ENCODE measurements around the gene CERCAM. TPM values are rescaled to one million over a fixed set of nuclear protein-coding genes. Genes with fewer than 3 reads are reported as not detected.

The CERCAM gene
- total RNA-seq = 10 to 100 TPM in 5 of 10 donors, 1 to 10 TPM in 5; 3.5 to 30.4 (median 10.0) TPM
- 10 to 100 TPM; 10.6 to 11.3 TPM for polyA plus RNA-seq
- long read RNA-seq, donor 1, transcript CERCAM-201 (13 exons, 2,685 nt) = major isoform, 5 of 10 reads
- long read RNA-seq, donor 1, partial matches to known transcripts = 5 of 10 reads
- long read RNA-seq, donor 1, other reads (novel, unspliced or antisense) = 0 of 10 reads
- long read RNA-seq, donor 2, transcript CERCAM-201 (13 exons, 2,685 nt) = major isoform, 9 of 12 reads
- long read RNA-seq, donor 2, partial matches to known transcripts = 1 of 12 reads
- long read RNA-seq, donor 2, other reads (novel, unspliced or antisense) = 2 of 12 reads
- long read RNA-seq, donor 3, transcript CERCAM-201 (13 exons, 2,685 nt) = major isoform, 10 of 16 reads
- long read RNA-seq, donor 3, partial matches to known transcripts = 6 of 16 reads
- long read RNA-seq, donor 3, other reads (novel, unspliced or antisense) = 0 of 16 reads

GRCh38 chr9:128420651-128421481, at the start of gene CERCAM:
CERCAM (plus strand) TSS chr9:128420857; CDS start chr9:128420878, 21 bp downstream.
- ATAC-seq (peak; percentile 73 to 93 (median 84)), DNase-seq (peak; percentile 54 to 69)
- Histone ChIP-seq H3K27me3 (peaks cover 0 to 43% (median 29%) of the 10 kb centered on the region in 7 donors), H3K9me3 (no peaks in the 10 kb centered on the region), H3K4me3 (peak within 1 kb of the TSS; percentile 89 to 99 (median 95)), H3K4me1 (peaks cover 11 to 28% (median 22%) of the 10 kb centered on the region in 9 donors), H3K27ac (peak within 1 kb of the TSS; percentile 46 to 86 (median 81)), H3K36me3 (peaks cover 0 to 10% (median 0%) of the 10 kb centered on the region in 9 donors)
- intact Hi-C loops (cut with DNase I) = no loop called here
- 1 to 2% methylated on average over 36 to 58 of the region's 59 CpGs for WGBS, 2 donors
- no peak for TF ChIP-seq CTCF (IDR thresholded peaks at IDR 0.05)

- no peak for TF ChIP-seq CTCF (IDR thresholded peaks at IDR 0.05)
- no peaks in the 10 kb centered on the region for H3K9me3 ChIP-seq
- peaks cover 2 to 29% (median 22%) of the 10 kb centered on the region in 9 donors for H3K4me1 ChIP-seq
- peak overlapping the region; percentile 74 to 97 (median 93) for H3K27ac ChIP-seq
- ATAC-seq (no peak), DNase-seq (no peak)
- no peaks in the 10 kb centered on the region for H3K27me3 ChIP-seq
- peak overlapping the region; percentile 62 to 97 (median 78) for H3K4me3 ChIP-seq
- intact Hi-C loops (cut with DNase I) = loop anchor here in 1 of 10 donors (1.0 kb wide), 1 partner anchor 49 kb away; the partner anchor contains the start of genes COQ4 and TRUB2
- peaks cover 0 to 37% (median 0%) of the 10 kb centered on the region in 9 donors for H3K36me3 ChIP-seq
- WGBS, 2 donors = 1% methylated on average over 10 of the region's 10 CpGs
Measured at GRCh38 chr9:128371630-128372117, 49.0 kb upstream of the CERCAM start.

GRCh38 chr9:128372188-128372641, 48.4 kb upstream of the CERCAM start:
- H3K27ac ChIP-seq = peak overlapping the region in 6 of 10 donors; percentile 90 to 97 (median 94)
- ATAC-seq = no peak
- intact Hi-C loops (cut with DNase I) = no loop called here
- H3K36me3 ChIP-seq = peaks cover 0 to 37% (median 0%) of the 10 kb centered on the region in 9 donors
- no peaks in the 10 kb centered on the region for H3K27me3 ChIP-seq
- no peaks in the 10 kb centered on the region for H3K9me3 ChIP-seq
- WGBS, 2 donors = 25 to 40% methylated on average over 4 of the region's 4 CpGs
- no peak for TF ChIP-seq CTCF (IDR thresholded peaks at IDR 0.05)
- H3K4me3 ChIP-seq = peak overlapping the region; percentile 62 to 97 (median 78)
- peaks cover 2 to 29% (median 22%) of the 10 kb centered on the region in 9 donors for H3K4me1 ChIP-seq
- DNase-seq = no peak

GRCh38 chr9:128372784-128373183, 47.9 kb upstream of the CERCAM start:
- Histone ChIP-seq H3K4me3 (no peak overlapping the region), H3K27ac (peak overlapping the region in 1 of 10 donors; percentile 15), H3K36me3 (peaks cover 0 to 40% (median 0%) of the 10 kb centered on the region in 9 donors), H3K27me3 (no peaks in the 10 kb centered on the region), H3K9me3 (no peaks in the 10 kb centered on the region), H3K4me1 (peaks cover 2 to 29% (median 22%) of the 10 kb centered on the region in 9 donors)
- WGBS, 2 donors = 89 to 91% methylated on average over 1 of the region's 1 CpG
- DNase-seq (no peak), ATAC-seq (no peak)
- intact Hi-C loops (cut with DNase I) = no loop called here
- TF ChIP-seq CTCF (IDR thresholded peaks at IDR 0.05) = no peak

Data from heart right ventricle (tissue), 16 donors.